ENCODE measurements around the gene MON1B. TPM values are rescaled to one million over a fixed set of nuclear protein-coding genes. Genes with fewer than 3 reads are reported as not detected.

The MON1B gene
- total and polyA plus RNA-seq, 2 of the 4 experiments (the other 2 are of a cell fraction) = 5.2 to 19.2 TPM

- Histone ChIP-seq H3K79me1 (ENCODE audit: low read depth in 1 of 2, low read length in 2 of 2) (no peaks in the 10 kb centered on the region), H3K4me2 (ENCODE audit: low read depth, low read length) (no peak overlapping the region), H3K9me1 (ENCODE audit: insufficient read depth, low read length) (peaks cover 2% of the 10 kb centered on the region; the same call in 1 of the 2 replicates), H2AFZ (replicated peaks; ENCODE audit: low read length, poor library complexity) (no peak overlapping the region), H3K56ac (ENCODE audit: extremely low read depth, insufficient read depth, low read length) (no peak overlapping the region), H3K27ac (ENCODE audit: insufficient read depth, low read length) (no peak overlapping the region), H3K18ac (ENCODE audit: low read depth, low read length) (no peak overlapping the region), H3K9me3 (ENCODE audit: control insufficient read depth, insufficient read depth, low read length) (no peaks in the 10 kb centered on the region), H2AK5ac (ENCODE audit: low read depth, low read length) (no peak overlapping the region), H4K20me1 (ENCODE audit: insufficient read depth, low read length) (no peaks in the 10 kb centered on the region), H3K4ac (ENCODE audit: low read depth, low read length) (no peak overlapping the region), H2BK20ac (ENCODE audit: low read depth, low read length) (no peak overlapping the region), H3K14ac (replicated peaks; ENCODE audit: low read depth, low read length) (no peak overlapping the region), H3K23ac (ENCODE audit: low read depth, low read length) (no peak overlapping the region), H4K8ac (ENCODE audit: low read depth in 2 of 2, low read length in 2 of 2) (no peak overlapping the region), H2BK5ac (ENCODE audit: low read depth, low read length, poor library complexity, severe bottlenecking) (no peak overlapping the region), H3K36me3 (ENCODE audit: control insufficient read depth, insufficient read depth, low read length) (no peaks in the 10 kb centered on the region), H4K5ac (ENCODE audit: low read depth, low read length) (no peak overlapping the region), H2BK120ac (ENCODE audit: low read depth, low read length) (no peak overlapping the region), H3K27me3 (ENCODE audit: control insufficient read depth, insufficient read depth, low read length) (peaks cover 4% of the 10 kb centered on the region; the same call in 1 of the 2 replicates), H3K4me1 (ENCODE audit: control insufficient read depth, insufficient read depth, low read length) (no peaks in the 10 kb centered on the region), H4K91ac (ENCODE audit: insufficient read depth, low read depth, low read length) (no peak overlapping the region), H2BK15ac (ENCODE audit: low read depth, low read length) (no peak overlapping the region), H2AK9ac (replicated peaks; ENCODE audit: low read depth, low read length, poor library complexity) (no peak overlapping the region), H3K9ac (ENCODE audit: low read depth, low read length) (no peak overlapping the region), H3K4me3 (ENCODE audit: insufficient read depth, low read depth, low read length) (no peak overlapping the region)
- dilution Hi-C loops (cut with HindIII; ENCODE audit: low sequenced_read_pairs, unreplicated experiment) (no loop called here), intact Hi-C loops (cut with micrococcal nuclease) (no loop called here), in situ Hi-C loops (cut with MboI; ENCODE audit: low sequenced_read_pairs) (no loop called here)
- DNase-seq (no peak), ATAC-seq (ENCODE audit: low read depth) (no peak)
- CTCF ChIA-PET = no interaction called here
- POLR2A ChIA-PET (ENCODE audit: unreplicated experiment) = no interaction called here
- BruUV-seq (replicated peaks) = no TSS peak
- TF ChIP-seq, protein P1, sequence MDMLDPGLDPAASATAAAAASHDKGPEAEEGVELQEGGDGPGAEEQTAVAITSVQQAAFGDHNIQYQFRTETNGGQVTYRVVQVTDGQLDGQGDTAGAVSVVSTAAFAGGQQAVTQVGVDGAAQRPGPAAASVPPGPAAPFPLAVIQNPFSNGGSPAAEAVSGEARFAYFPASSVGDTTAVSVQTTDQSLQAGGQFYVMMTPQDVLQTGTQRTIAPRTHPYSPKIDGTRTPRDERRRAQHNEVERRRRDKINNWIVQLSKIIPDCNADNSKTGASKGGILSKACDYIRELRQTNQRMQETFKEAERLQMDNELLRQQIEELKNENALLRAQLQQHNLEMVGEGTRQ (IDR thresholded peaks at IDR 0.05; ENCODE audit: low read depth, low read length) = no peak
- no peak for TF ChIP-seq SMC3 (IDR thresholded peaks at IDR 0.05; ENCODE audit: low read depth, low read length)
- TF ChIP-seq MAFK (IDR thresholded peaks at IDR 0.05; ENCODE audit: low read depth, low read length) = no peak
- no peak for TF ChIP-seq RFX5 (IDR thresholded peaks at IDR 0.05; ENCODE audit: low read depth, low read length)
- no peak for TF ChIP-seq MXI1 (IDR thresholded peaks at IDR 0.05; ENCODE audit: borderline replicate concordance, low read depth, low read length)
- TF ChIP-seq POLR2A (IDR thresholded peaks at IDR 0.05; ENCODE audit: low read depth, low read length) = no peak
- no peak for TF ChIP-seq CHD1 (IDR thresholded peaks at IDR 0.05; ENCODE audit: low read depth, low read length)
- TF ChIP-seq ELK1 (IDR thresholded peaks at IDR 0.05; ENCODE audit: borderline replicate concordance, low read depth, low read length) = no peak
- no peak for TF ChIP-seq MAZ (IDR thresholded peaks at IDR 0.05; ENCODE audit: borderline replicate concordance, low read depth, low read length)
- TF ChIP-seq CEBPB (IDR thresholded peaks at IDR 0.05; ENCODE audit: low read depth, low read length) = no peak
- no peak for TF ChIP-seq RAD21 (IDR thresholded peaks at IDR 0.05; ENCODE audit: low read length)
- TF ChIP-seq RCOR1 (IDR thresholded peaks at IDR 0.05; ENCODE audit: insufficient replicate concordance, low read length) = no peak
- TF ChIP-seq NFE2L2 (IDR thresholded peaks at IDR 0.05; ENCODE audit: low read depth, low read length) = no peak
- no peak for TF ChIP-seq FOS (IDR thresholded peaks at IDR 0.05; ENCODE audit: low read depth, low read length)
- TF ChIP-seq, protein P2, sequence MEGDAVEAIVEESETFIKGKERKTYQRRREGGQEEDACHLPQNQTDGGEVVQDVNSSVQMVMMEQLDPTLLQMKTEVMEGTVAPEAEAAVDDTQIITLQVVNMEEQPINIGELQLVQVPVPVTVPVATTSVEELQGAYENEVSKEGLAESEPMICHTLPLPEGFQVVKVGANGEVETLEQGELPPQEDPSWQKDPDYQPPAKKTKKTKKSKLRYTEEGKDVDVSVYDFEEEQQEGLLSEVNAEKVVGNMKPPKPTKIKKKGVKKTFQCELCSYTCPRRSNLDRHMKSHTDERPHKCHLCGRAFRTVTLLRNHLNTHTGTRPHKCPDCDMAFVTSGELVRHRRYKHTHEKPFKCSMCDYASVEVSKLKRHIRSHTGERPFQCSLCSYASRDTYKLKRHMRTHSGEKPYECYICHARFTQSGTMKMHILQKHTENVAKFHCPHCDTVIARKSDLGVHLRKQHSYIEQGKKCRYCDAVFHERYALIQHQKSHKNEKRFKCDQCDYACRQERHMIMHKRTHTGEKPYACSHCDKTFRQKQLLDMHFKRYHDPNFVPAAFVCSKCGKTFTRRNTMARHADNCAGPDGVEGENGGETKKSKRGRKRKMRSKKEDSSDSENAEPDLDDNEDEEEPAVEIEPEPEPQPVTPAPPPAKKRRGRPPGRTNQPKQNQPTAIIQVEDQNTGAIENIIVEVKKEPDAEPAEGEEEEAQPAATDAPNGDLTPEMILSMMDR (conservative IDR thresholded peaks at IDR 0.05; ENCODE audit: low read depth, low read length) = no peak
- TF ChIP-seq BHLHE40 (IDR thresholded peaks at IDR 0.05; ENCODE audit: low read depth, low read length) = no peak
- no CpG with 5 or more reads among the region's 2 CpGs for WGBS, 2 experiments (ENCODE audit: extremely low coverage in 2 of 2, insufficient read length in 1 of 2)
These were observed 15.5 kb downstream of the MON1B start for GRCh38 chr16:77206533-77206932.
